CD4-positive, alpha-beta T cell treated with Interferon alpha-2 for 1 hour (primary cell): ENCODE measurements around the gene UBR1.
"Not testable (repeated sequence)": the region's sequence is repeated elsewhere in the genome, so short reads cannot be mapped to it uniquely, and the experiment has no call there.

Source experiments
- DNase-seq, 2 donors: peaks; one replicate each; pipeline ENCODE4 v3.0.0-alpha.2; 2020 to 2022

UBR1 gene

GRCh38 chr15:43105778-43106485 is at the start of gene UBR1:
TSS of gene UBR1 (minus strand) at chr15:43106038. CDS start at chr15:43106022, 16 bp downstream.
- DNase-seq, result peak; percentile 96

GRCh38 chr15:43153269-43153668 is 47.4 kb upstream of the UBR1 start:
- no peak for DNase-seq

- peak in 1 of 2 donors; percentile 66 for DNase-seq
Measured at GRCh38 chr15:43151688-43152087, 45.9 kb upstream of the UBR1 start.

- DNase-seq, result no peak
Measured at GRCh38 chr15:43150191-43150929, 44.5 kb upstream of the UBR1 start.

GRCh38 chr15:43146184-43146583 is 40.3 kb upstream of the UBR1 start:
- no peak for DNase-seq

GRCh38 chr15:43144512-43144911 is 38.7 kb upstream of the UBR1 start:
- no peak for DNase-seq

- DNase-seq, result no peak
Measured at GRCh38 chr15:43143203-43143941, 37.5 kb upstream of the UBR1 start.

- no peak for DNase-seq
Measured at GRCh38 chr15:43135351-43135750, 29.5 kb upstream of the UBR1 start.

- DNase-seq, result peak in 1 of 2 donors; percentile 36
Measured at GRCh38 chr15:43134157-43134635, 28.4 kb upstream of the UBR1 start.

GRCh38 chr15:43133430-43134156 is 27.8 kb upstream of the UBR1 start, which contains the start of gene TMEM62:
TSS of gene TMEM62 (plus strand) at chr15:43133586. CDS start at chr15:43133803, 217 bp downstream.
- DNase-seq, result peak; percentile 85 to 86

- no peak for DNase-seq
Measured at GRCh38 chr15:43132830-43133429, 27.1 kb upstream of the UBR1 start.

GRCh38 chr15:43128980-43129335 is 23.1 kb upstream of the UBR1 start:
- DNase-seq, result no peak

GRCh38 chr15:43128174-43128979 is 22.5 kb upstream of the UBR1 start:
- not testable (repeated sequence) for DNase-seq

- DNase-seq, result no peak
Measured at GRCh38 chr15:43127752-43128151, 21.9 kb upstream of the UBR1 start.

- no peak for DNase-seq
Measured at GRCh38 chr15:43126356-43126755, 20.5 kb upstream of the UBR1 start.

- DNase-seq, result no peak
Measured at GRCh38 chr15:43125100-43125661, 19.3 kb upstream of the UBR1 start.

- no peak for DNase-seq
Measured at GRCh38 chr15:43121863-43122262, 16.0 kb upstream of the UBR1 start.

GRCh38 chr15:43118829-43119228 is 13.0 kb upstream of the UBR1 start:
- DNase-seq, result no peak

- no peak for DNase-seq
Measured at GRCh38 chr15:43118286-43118685, 12.4 kb upstream of the UBR1 start.

- DNase-seq, result no peak
Measured at GRCh38 chr15:43111354-43111753, 5.5 kb upstream of the UBR1 start.

GRCh38 chr15:43107751-43108150 is 1.9 kb upstream of the UBR1 start:
- no peak for DNase-seq
